ENCODE measurements around the gene COBLL1. TPM values are rescaled to one million over a fixed set of nuclear protein-coding genes. Genes with fewer than 3 reads are reported as not detected.
A peak's percentile ranks its signal among the peaks of the same experiment; 100 is the strongest.

The COBLL1 gene
- total and polyA plus RNA-seq, 2 experiments from 2014 or later: 87.3 to 146 TPM

GRCh38 chr2:164700390-164700789 is 141.2 kb downstream of the COBLL1 start:
- DNase-seq (ENCODE audit: low spot score): no peak
- no peak overlapping the region for H3K4me2 ChIP-seq
- H3K27me3 ChIP-seq: no peaks in the 10 kb centered on the region
- no peak overlapping the region for H2AFZ ChIP-seq
- 95% methylated on average over 2 of the region's 2 CpGs for WGBS (ENCODE audit: low lambda C conversion rate, missing lambda C conversion rate)
- no peak overlapping the region for H3K4me3 ChIP-seq
- H4K20me1 ChIP-seq (ENCODE audit: insufficient read depth, poor library complexity, severe bottlenecking): no peaks in the 10 kb centered on the region
- no peak overlapping the region for H3K27ac ChIP-seq
- TF ChIP-seq EZH2phosphoT487 (IDR thresholded peaks at IDR 0.05; ENCODE audit: low read depth, severe bottlenecking, unreplicated experiment) (no peak), EZH2 (IDR thresholded peaks at IDR 0.05; ENCODE audit: borderline replicate concordance) (no peak)
- TF ChIP-seq, protein P1, sequence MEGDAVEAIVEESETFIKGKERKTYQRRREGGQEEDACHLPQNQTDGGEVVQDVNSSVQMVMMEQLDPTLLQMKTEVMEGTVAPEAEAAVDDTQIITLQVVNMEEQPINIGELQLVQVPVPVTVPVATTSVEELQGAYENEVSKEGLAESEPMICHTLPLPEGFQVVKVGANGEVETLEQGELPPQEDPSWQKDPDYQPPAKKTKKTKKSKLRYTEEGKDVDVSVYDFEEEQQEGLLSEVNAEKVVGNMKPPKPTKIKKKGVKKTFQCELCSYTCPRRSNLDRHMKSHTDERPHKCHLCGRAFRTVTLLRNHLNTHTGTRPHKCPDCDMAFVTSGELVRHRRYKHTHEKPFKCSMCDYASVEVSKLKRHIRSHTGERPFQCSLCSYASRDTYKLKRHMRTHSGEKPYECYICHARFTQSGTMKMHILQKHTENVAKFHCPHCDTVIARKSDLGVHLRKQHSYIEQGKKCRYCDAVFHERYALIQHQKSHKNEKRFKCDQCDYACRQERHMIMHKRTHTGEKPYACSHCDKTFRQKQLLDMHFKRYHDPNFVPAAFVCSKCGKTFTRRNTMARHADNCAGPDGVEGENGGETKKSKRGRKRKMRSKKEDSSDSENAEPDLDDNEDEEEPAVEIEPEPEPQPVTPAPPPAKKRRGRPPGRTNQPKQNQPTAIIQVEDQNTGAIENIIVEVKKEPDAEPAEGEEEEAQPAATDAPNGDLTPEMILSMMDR (IDR thresholded peaks at IDR 0.05; ENCODE audit: poor library complexity): no peak
- H3K36me3 ChIP-seq (replicated peaks; ENCODE audit: insufficient read depth, low read depth): no peaks in the 10 kb centered on the region
- peaks cover 3% of the 10 kb centered on the region for H3K79me2 ChIP-seq
- H3K9me3 ChIP-seq (ENCODE audit: low read depth): no peaks in the 10 kb centered on the region
- H3K4me1 ChIP-seq (ENCODE audit: insufficient read depth): no peaks in the 10 kb centered on the region
- no peaks in the 10 kb centered on the region for H3K9me2 ChIP-seq (replicated peaks; ENCODE audit: insufficient read depth)

- no peaks in the 10 kb centered on the region for H3K9me2 ChIP-seq (replicated peaks; ENCODE audit: insufficient read depth)
- DNase-seq (ENCODE audit: low spot score): peak; percentile 31
- H3K4me2 ChIP-seq: no peak overlapping the region
- no peak overlapping the region for H2AFZ ChIP-seq
- WGBS (ENCODE audit: low lambda C conversion rate, missing lambda C conversion rate): 62% methylated on average over 3 of the region's 3 CpGs
- H3K9me3 ChIP-seq (ENCODE audit: low read depth): no peaks in the 10 kb centered on the region
- no peak overlapping the region for H3K4me3 ChIP-seq
- TF ChIP-seq, protein P1 (IDR thresholded peaks at IDR 0.05; ENCODE audit: poor library complexity): peak; percentile 54
- TF ChIP-seq EZH2 (IDR thresholded peaks at IDR 0.05; ENCODE audit: borderline replicate concordance) (no peak), EZH2phosphoT487 (IDR thresholded peaks at IDR 0.05; ENCODE audit: low read depth, severe bottlenecking, unreplicated experiment) (no peak)
- no peaks in the 10 kb centered on the region for H3K36me3 ChIP-seq (replicated peaks; ENCODE audit: insufficient read depth, low read depth)
- peaks cover 3% of the 10 kb centered on the region for H3K79me2 ChIP-seq
- H3K27me3 ChIP-seq: no peaks in the 10 kb centered on the region
- H3K27ac ChIP-seq: no peak overlapping the region
- H3K4me1 ChIP-seq (ENCODE audit: insufficient read depth): peaks cover 13% of the 10 kb centered on the region
- H4K20me1 ChIP-seq (ENCODE audit: insufficient read depth, poor library complexity, severe bottlenecking): no peaks in the 10 kb centered on the region
These were observed 143.7 kb downstream of the COBLL1 start for GRCh38 chr2:164697688-164698461.

DNA sequence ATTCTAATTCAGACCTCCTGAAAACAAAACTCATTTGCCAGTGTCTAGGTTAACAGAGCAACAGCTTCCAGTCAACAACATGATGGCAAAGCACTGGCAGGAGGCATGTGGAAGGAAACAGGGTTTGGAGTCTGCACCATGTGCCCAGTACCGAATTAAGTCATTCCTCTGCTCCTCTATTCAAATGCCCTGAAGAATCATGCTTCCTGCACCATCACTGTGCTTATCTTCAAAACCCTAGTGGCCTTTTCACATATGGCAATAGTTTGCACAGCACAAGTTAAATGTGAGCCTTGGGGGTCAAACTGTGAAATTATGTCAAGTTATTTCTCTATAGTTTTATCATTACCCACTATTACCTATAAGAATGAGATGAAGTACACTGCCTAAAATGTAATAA is 145.0 kb downstream of the COBLL1 start:
- no peak overlapping the region for H3K4me2 ChIP-seq
- H4K20me1 ChIP-seq (ENCODE audit: insufficient read depth, poor library complexity, severe bottlenecking): no peaks in the 10 kb centered on the region
- H3K4me3 ChIP-seq: no peak overlapping the region
- peaks cover 3% of the 10 kb centered on the region for H3K79me2 ChIP-seq
- H3K27ac ChIP-seq: no peak overlapping the region
- WGBS (ENCODE audit: low lambda C conversion rate, missing lambda C conversion rate): 70% methylated on average over 1 of the region's 1 CpG
- H3K9me3 ChIP-seq (ENCODE audit: low read depth): no peaks in the 10 kb centered on the region
- no peak for DNase-seq (ENCODE audit: low spot score)
- no peak for TF ChIP-seq EZH2phosphoT487 (IDR thresholded peaks at IDR 0.05; ENCODE audit: low read depth, severe bottlenecking, unreplicated experiment)
- no peaks in the 10 kb centered on the region for H3K9me2 ChIP-seq (replicated peaks; ENCODE audit: insufficient read depth)
- H3K36me3 ChIP-seq (replicated peaks; ENCODE audit: insufficient read depth, low read depth): no peaks in the 10 kb centered on the region
- H3K27me3 ChIP-seq: no peaks in the 10 kb centered on the region
- peaks cover 21% of the 10 kb centered on the region for H3K4me1 ChIP-seq (ENCODE audit: insufficient read depth)
- H2AFZ ChIP-seq: no peak overlapping the region

DNA sequence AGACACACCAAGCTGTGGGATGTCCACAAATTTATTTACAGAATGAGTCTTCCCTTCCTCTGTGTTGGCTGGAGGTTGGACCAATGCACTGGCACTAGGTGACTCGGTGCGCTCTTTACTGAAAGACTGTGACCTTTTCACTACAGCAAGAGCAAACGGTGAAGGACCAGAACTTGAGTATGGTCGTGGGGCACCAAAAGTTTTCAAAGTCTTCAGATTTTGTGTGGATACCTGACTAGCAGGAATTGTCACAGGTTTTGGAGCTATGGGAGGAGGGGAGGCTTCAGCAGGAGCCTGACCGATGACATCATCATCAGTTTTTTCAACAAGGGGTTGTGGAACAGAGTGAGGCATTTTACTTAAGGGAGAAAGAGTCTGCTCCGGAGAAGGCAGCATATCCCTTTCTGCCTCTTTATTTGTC is 147.3 kb downstream of the COBLL1 start:
- H3K4me1 ChIP-seq (ENCODE audit: insufficient read depth): peaks cover 21% of the 10 kb centered on the region
- H3K9me2 ChIP-seq (replicated peaks; ENCODE audit: insufficient read depth): no peaks in the 10 kb centered on the region
- peaks cover 3% of the 10 kb centered on the region for H3K79me2 ChIP-seq
- H4K20me1 ChIP-seq (ENCODE audit: insufficient read depth, poor library complexity, severe bottlenecking): no peaks in the 10 kb centered on the region
- H3K4me3 ChIP-seq: no peak overlapping the region
- peak overlapping the region; percentile 12 for H3K27ac ChIP-seq
- DNase-seq (ENCODE audit: low spot score): peak; percentile 17
- no peak overlapping the region for H3K4me2 ChIP-seq
- TF ChIP-seq EZH2phosphoT487 (IDR thresholded peaks at IDR 0.05; ENCODE audit: low read depth, severe bottlenecking, unreplicated experiment) (no peak), EZH2 (IDR thresholded peaks at IDR 0.05; ENCODE audit: borderline replicate concordance) (no peak)
- TF ChIP-seq, protein P1 (IDR thresholded peaks at IDR 0.05; ENCODE audit: poor library complexity): no peak
- H3K36me3 ChIP-seq (replicated peaks; ENCODE audit: insufficient read depth, low read depth): no peaks in the 10 kb centered on the region
- no peaks in the 10 kb centered on the region for H3K9me3 ChIP-seq (ENCODE audit: low read depth)
- H2AFZ ChIP-seq: no peak overlapping the region
- 70% methylated on average over 6 of the region's 6 CpGs for WGBS (ENCODE audit: low lambda C conversion rate, missing lambda C conversion rate)
- no peaks in the 10 kb centered on the region for H3K27me3 ChIP-seq

Measured in hepatocyte (in vitro differentiated cells).